ENCODE data around the gene SLC22A5.

- TF ChIP-seq CTCF (conservative IDR thresholded peaks at IDR 0.05; ENCODE audit: low read length) = no peak
- TF ChIP-seq EZH2phosphoT487 (IDR thresholded peaks at IDR 0.05; ENCODE audit: borderline replicate concordance, low read depth, low read length) = no peak
Measured at GRCh38 chr5:132437604-132438266, 68.2 kb downstream of the SLC22A5 start.

All from OCI-LY7 (cell line).